OCI-LY1 (cell line): Measurements from ENCODE around the gene TMEM89.

ENCODE experiments used
- EZH2 ChIP-seq: fragments of 200-600 bp; sonication (generic), shearing (Covaris generic); IDR thresholded peaks from 2 replicates; pipeline ENCODE4 v1.8.0; 2017; ENCODE audit warnings: borderline replicate concordance, mixed run types, mild to moderate bottlenecking, antibody characterized with exemption, low read length, moderate library complexity, mixed read lengths
- TF ChIP-seq, protein P1 (sequence below): fragments of 200-600 bp; sonication (generic), shearing (Covaris generic); IDR thresholded peaks from 2 replicates; pipeline ENCODE4 v1.5.1; 2017; ENCODE audit warnings: mild to moderate bottlenecking, antibody characterized with exemption, low read length, moderate library complexity, mixed read lengths

DNA sequence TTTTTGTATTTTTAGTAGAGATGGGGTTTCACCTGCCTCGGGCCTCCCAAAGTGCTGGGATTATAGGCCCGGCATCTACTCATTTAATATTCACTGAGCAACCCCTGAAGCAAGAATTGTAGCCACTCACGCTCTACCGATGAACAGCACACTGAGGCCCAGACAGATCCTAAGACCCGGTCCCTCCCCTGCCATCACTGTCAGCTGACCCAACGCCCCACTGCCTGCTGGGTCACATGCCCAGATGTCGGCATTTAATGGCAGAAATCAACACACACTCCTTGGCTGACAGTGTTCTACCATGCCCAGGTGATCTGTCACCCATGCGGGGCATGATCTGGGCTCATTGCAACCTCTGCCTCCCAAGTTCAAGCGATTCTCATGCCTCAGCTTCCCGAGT, 3.2 kb upstream of the TMEM89 start:
- TF ChIP-seq, protein P1, sequence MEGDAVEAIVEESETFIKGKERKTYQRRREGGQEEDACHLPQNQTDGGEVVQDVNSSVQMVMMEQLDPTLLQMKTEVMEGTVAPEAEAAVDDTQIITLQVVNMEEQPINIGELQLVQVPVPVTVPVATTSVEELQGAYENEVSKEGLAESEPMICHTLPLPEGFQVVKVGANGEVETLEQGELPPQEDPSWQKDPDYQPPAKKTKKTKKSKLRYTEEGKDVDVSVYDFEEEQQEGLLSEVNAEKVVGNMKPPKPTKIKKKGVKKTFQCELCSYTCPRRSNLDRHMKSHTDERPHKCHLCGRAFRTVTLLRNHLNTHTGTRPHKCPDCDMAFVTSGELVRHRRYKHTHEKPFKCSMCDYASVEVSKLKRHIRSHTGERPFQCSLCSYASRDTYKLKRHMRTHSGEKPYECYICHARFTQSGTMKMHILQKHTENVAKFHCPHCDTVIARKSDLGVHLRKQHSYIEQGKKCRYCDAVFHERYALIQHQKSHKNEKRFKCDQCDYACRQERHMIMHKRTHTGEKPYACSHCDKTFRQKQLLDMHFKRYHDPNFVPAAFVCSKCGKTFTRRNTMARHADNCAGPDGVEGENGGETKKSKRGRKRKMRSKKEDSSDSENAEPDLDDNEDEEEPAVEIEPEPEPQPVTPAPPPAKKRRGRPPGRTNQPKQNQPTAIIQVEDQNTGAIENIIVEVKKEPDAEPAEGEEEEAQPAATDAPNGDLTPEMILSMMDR = no peak
- TF ChIP-seq EZH2 = no peak
